ENCODE measurements around the gene DUSP12.

DUSP12 gene

DNA sequence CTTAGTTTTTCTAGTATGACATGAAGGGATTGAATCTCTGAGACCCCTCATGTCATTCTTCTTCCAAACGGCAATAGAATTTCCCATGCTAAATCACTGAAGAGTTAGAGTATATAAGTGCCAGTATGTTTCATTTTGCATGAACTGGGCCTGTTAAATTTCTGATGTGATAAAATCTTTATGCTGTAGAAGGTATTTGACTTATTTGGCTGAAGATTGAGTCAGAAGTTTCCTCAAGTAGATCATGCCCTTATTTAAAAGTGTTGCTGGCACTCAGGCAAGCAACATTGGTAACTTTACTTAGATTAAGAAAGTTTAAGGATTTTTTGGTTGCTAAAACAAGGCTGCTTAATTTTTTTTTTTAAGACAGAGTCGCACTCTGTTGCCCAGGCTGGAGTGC, 29.8 kb downstream of the DUSP12 start:
- Histone ChIP-seq H3K36me3 (ENCODE audit: control insufficient read depth, insufficient read depth, low read length) (no peaks in the 10 kb centered on the region), H3K4me1 (ENCODE audit: control insufficient read depth, insufficient read depth, low read length) (no peaks in the 10 kb centered on the region), H3K4me3 (ENCODE audit: low read length) (no peak overlapping the region), H3K27me3 (ENCODE audit: control insufficient read depth, insufficient read depth, low read length) (no peaks in the 10 kb centered on the region), H3K9ac (ENCODE audit: low read length) (no peak overlapping the region), H3K9me3 (ENCODE audit: control insufficient read depth, low read length) (no peaks in the 10 kb centered on the region)

DNA sequence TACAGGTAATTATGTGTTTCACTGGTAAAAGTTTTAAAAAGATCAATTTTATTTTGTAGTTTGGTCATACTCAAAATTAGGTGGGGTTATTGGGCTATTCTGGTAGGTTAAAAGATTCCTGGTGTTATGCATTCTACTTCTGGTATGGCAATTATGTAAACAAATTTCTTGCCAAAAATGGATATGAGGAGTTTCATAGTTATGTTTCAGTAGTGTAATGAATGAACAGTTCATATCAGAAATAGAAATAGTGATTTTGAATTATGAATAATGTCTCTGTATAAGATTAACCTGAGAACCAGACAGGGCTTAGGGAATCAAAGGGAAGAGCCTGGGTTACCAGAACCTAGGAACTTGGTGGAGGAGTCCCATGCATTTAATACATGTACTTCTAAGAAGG, 32.4 kb downstream of the DUSP12 start:
- no peaks in the 10 kb centered on the region for H3K36me3 ChIP-seq (ENCODE audit: control insufficient read depth, insufficient read depth, low read length)
- no peaks in the 10 kb centered on the region for H3K9me3 ChIP-seq (ENCODE audit: control insufficient read depth, low read length)
- no peaks in the 10 kb centered on the region for H3K4me1 ChIP-seq (ENCODE audit: control insufficient read depth, insufficient read depth, low read length)
- H3K27me3 ChIP-seq (ENCODE audit: control insufficient read depth, insufficient read depth, low read length), result no peaks in the 10 kb centered on the region
- no peak overlapping the region for H3K9ac ChIP-seq (ENCODE audit: low read length)
- no peak overlapping the region for H3K4me3 ChIP-seq (ENCODE audit: low read length)

DNA sequence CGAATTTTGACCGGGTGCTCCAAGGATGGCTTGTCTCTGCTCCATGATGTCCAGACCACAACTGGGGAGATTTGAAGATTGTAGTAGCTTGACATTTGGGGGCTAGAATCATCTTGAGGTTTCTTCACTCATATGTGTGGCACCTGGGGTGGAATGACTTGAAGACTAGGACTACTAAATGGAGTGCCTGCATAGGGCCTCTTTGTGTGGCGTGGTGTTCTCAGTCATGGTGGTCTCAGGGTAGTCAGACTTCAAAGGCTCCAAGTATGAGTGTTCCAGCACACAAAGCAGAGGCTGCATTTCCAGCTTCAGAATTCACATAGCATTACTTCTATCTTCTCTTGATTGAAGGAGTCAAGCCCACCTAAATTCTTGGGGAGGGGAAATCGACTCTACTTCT, 33.3 kb downstream of the DUSP12 start:
- Histone ChIP-seq H3K4me3 (ENCODE audit: low read length) (no peak overlapping the region), H3K9me3 (ENCODE audit: control insufficient read depth, low read length) (no peaks in the 10 kb centered on the region), H3K36me3 (ENCODE audit: control insufficient read depth, insufficient read depth, low read length) (no peaks in the 10 kb centered on the region), H3K9ac (ENCODE audit: low read length) (no peak overlapping the region), H3K4me1 (ENCODE audit: control insufficient read depth, insufficient read depth, low read length) (no peaks in the 10 kb centered on the region), H3K27me3 (ENCODE audit: control insufficient read depth, insufficient read depth, low read length) (no peaks in the 10 kb centered on the region)

DNA sequence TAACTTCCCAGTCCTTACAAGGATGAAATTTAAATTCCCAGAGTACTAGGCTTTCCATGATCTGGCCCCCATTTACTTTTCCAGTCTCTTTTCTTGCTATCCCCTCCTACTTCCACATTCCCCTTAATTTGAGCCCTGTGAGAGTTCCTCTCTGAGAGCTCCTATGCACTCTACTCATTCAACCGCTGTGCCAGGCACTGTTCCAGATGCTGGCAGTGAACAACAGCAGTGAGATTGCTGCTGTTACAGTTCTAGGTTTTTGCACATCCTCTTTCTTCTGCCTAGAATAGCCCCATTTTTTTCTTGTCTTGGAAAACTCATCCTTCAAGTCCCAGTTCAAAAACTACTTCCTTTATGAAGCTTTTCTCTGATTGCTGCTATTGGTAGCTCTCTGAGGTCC, 35.4 kb downstream of the DUSP12 start:
- no peaks in the 10 kb centered on the region for H3K27me3 ChIP-seq (ENCODE audit: control insufficient read depth, insufficient read depth, low read length)
- H3K4me1 ChIP-seq (ENCODE audit: control insufficient read depth, insufficient read depth, low read length), result no peaks in the 10 kb centered on the region
- no peaks in the 10 kb centered on the region for H3K9me3 ChIP-seq (ENCODE audit: control insufficient read depth, low read length)
- no peak overlapping the region for H3K9ac ChIP-seq (ENCODE audit: low read length)
- H3K36me3 ChIP-seq (ENCODE audit: control insufficient read depth, insufficient read depth, low read length), result no peaks in the 10 kb centered on the region
- H3K4me3 ChIP-seq (ENCODE audit: low read length), result no peak overlapping the region

DNA sequence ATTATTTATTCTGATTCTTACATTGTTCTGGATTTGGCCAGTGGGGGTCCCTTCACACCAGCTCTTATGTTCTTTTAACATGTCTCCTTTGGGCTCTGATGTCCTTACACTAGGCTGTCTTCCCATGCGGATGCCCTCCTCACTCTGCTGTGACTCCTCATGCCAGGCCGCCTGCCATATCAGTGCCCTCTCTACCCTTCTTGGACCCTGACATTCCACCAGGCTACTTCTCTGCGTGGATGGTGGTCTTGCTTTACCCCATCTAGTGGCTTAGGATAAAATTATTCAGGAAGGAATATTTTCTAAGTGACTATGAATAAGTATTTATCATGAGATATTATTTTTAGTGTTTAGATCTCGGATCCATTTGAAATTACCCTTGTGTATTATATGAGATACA, 37.8 kb downstream of the DUSP12 start:
- Histone ChIP-seq H3K27me3 (ENCODE audit: control insufficient read depth, insufficient read depth, low read length) (no peaks in the 10 kb centered on the region), H3K36me3 (ENCODE audit: control insufficient read depth, insufficient read depth, low read length) (peaks cover 7% of the 10 kb centered on the region), H3K9ac (ENCODE audit: low read length) (no peak overlapping the region), H3K4me3 (ENCODE audit: low read length) (no peak overlapping the region), H3K4me1 (ENCODE audit: control insufficient read depth, insufficient read depth, low read length) (no peaks in the 10 kb centered on the region), H3K9me3 (ENCODE audit: control insufficient read depth, low read length) (no peaks in the 10 kb centered on the region)

DNA sequence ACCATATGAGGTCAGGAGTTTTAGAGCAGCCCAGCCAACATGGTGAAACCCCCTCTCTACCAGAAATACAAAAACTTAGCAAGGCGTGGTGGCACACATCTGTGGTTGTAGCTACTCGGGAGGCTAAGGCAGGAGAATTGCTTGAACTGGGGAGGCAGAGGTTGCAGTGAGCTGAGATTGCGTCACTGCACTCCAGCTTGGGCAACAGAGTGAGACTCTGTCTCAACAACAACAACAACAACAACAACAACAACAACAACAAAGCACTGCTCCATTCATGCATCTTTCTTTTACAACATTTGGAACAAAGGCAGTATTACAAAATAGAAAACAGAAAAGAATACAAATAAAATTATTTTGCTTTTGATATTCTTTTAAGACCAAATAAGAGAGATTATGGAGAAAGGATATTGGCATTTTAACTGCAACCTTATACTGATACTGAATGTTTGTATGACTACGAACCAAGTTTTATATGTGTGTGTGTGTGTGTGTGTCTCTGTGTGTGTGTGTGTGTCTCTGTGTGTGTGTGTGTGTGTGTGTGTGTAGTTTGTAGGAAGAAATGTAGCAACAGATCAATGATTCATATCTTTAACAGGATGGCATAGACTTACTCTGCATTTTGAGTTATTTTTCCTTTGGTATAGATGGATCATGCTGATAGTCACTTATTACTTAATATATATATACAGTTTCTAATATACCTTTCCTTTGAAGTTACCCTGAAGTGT, 41.2 kb downstream of the DUSP12 start:
- no peak overlapping the region for H3K4me3 ChIP-seq (ENCODE audit: low read length)
- no peaks in the 10 kb centered on the region for H3K4me1 ChIP-seq (ENCODE audit: control insufficient read depth, insufficient read depth, low read length)
- H3K27me3 ChIP-seq (ENCODE audit: control insufficient read depth, insufficient read depth, low read length), result no peaks in the 10 kb centered on the region
- no peaks in the 10 kb centered on the region for H3K9me3 ChIP-seq (ENCODE audit: control insufficient read depth, low read length)
- peaks cover 7% of the 10 kb centered on the region for H3K36me3 ChIP-seq (ENCODE audit: control insufficient read depth, insufficient read depth, low read length)
- H3K9ac ChIP-seq (ENCODE audit: low read length), result no peak overlapping the region

DNA sequence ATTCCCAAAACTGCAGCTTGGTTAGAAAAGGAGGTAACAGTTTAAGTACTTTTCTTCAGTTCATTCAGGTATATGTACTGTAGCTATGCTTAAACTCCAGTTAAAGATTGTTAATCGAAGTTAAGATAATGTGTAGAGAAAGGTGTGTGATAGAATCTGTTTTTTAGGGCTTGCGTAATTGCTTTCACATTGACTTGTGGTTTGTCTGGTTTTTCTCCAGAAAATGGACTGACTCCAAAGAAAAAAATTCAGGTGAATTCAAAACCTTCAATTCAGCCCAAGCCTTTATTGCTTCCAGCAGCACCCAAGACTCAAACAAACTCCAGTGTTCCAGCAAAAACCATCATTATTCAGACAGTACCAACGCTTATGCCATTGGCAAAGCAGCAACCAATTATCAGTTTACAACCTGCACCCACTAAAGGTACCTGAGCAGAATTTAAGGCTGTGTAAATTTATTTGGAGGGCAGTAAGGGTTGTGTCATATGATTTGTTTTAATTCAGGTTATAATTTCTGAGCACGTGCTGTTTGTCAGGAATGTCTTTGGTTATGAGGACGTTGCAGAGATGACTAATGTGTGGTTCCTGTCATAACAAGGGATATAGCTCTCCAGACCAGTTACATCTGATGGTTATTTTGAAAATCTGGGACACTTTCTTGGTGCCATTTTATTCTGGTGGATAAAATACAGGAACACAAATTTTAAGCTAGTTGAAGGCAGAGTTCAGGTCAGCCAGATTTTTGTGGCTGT, 42.5 kb downstream of the DUSP12 start:
- H3K27me3 ChIP-seq (ENCODE audit: control insufficient read depth, insufficient read depth, low read length), result no peaks in the 10 kb centered on the region
- no peaks in the 10 kb centered on the region for H3K9me3 ChIP-seq (ENCODE audit: control insufficient read depth, low read length)
- H3K36me3 ChIP-seq (ENCODE audit: control insufficient read depth, insufficient read depth, low read length), result peaks cover 8% of the 10 kb centered on the region
- H3K4me1 ChIP-seq (ENCODE audit: control insufficient read depth, insufficient read depth, low read length), result no peaks in the 10 kb centered on the region
- H3K9ac ChIP-seq (ENCODE audit: low read length), result no peak overlapping the region
- H3K4me3 ChIP-seq (ENCODE audit: low read length), result no peak overlapping the region

DNA sequence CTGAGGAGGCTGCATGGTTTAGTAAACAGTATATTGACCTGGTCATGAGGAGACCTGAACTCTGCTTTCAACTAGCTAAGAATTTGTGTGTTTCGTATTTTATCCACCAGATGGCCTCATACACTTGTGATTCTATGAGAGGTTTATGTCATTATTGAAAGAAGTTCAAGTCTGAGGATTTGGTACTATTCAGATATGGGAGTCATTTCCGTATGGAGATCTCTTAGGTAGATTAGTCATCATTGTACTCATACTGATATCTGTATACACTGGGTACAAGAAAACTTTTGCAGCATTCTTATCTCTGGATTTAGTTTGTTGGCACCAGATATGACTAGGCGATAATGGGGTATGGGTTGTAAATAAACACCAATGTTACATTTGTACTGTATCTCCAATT, 43.2 kb downstream of the DUSP12 start:
- Histone ChIP-seq H3K9ac (ENCODE audit: low read length) (no peak overlapping the region), H3K27me3 (ENCODE audit: control insufficient read depth, insufficient read depth, low read length) (no peaks in the 10 kb centered on the region), H3K4me3 (ENCODE audit: low read length) (no peak overlapping the region), H3K4me1 (ENCODE audit: control insufficient read depth, insufficient read depth, low read length) (no peaks in the 10 kb centered on the region), H3K9me3 (ENCODE audit: control insufficient read depth, low read length) (no peaks in the 10 kb centered on the region), H3K36me3 (ENCODE audit: control insufficient read depth, insufficient read depth, low read length) (peaks cover 11% of the 10 kb centered on the region)

DNA sequence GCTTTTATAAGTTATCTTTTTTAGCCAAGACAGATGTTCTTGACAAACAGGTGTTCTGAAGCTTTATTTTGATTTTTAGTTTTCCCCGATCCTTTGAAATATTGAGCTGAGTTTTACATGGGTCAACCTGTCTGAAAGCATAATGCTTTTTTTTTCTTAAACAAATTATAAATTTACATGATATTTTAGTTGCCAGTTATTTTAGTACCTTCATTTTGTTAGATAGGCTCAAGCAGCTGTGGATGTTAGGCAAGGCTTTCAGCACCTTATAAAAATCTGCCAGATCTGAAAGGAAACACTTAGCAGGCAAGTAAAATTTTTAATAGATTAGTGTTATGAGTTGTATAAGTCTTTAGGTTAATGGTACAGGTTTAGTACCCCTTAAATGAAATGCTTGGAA, 50.2 kb downstream of the DUSP12 start:
- no peak overlapping the region for H3K4me3 ChIP-seq (ENCODE audit: low read length)
- peaks cover 3% of the 10 kb centered on the region for H3K36me3 ChIP-seq (ENCODE audit: control insufficient read depth, insufficient read depth, low read length)
- no peak overlapping the region for H3K9ac ChIP-seq (ENCODE audit: low read length)
- H3K27me3 ChIP-seq (ENCODE audit: control insufficient read depth, insufficient read depth, low read length), result no peaks in the 10 kb centered on the region
- no peaks in the 10 kb centered on the region for H3K9me3 ChIP-seq (ENCODE audit: control insufficient read depth, low read length)
- no peaks in the 10 kb centered on the region for H3K4me1 ChIP-seq (ENCODE audit: control insufficient read depth, insufficient read depth, low read length)

DNA sequence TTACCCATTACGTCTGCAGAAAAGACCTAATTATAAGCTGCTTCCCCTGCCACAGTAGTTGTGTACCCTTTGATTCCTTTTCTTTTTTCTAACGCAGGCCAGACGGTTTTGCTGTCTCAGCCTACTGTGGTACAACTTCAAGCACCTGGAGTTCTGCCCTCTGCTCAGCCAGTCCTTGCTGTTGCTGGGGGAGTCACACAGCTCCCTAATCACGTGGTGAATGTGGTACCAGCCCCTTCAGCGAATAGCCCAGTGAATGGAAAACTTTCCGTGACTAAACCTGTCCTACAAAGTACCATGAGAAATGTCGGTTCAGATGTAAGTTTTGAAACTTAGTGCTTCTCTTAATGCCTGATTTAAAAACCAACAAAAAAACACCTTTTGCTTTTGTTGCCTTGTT, 52.4 kb downstream of the DUSP12 start:
- Histone ChIP-seq H3K27me3 (ENCODE audit: control insufficient read depth, insufficient read depth, low read length) (no peaks in the 10 kb centered on the region), H3K36me3 (ENCODE audit: control insufficient read depth, insufficient read depth, low read length) (peaks cover 3% of the 10 kb centered on the region), H3K4me1 (ENCODE audit: control insufficient read depth, insufficient read depth, low read length) (no peaks in the 10 kb centered on the region), H3K9ac (ENCODE audit: low read length) (no peak overlapping the region), H3K4me3 (ENCODE audit: low read length) (no peak overlapping the region), H3K9me3 (ENCODE audit: control insufficient read depth, low read length) (no peaks in the 10 kb centered on the region)

DNA sequence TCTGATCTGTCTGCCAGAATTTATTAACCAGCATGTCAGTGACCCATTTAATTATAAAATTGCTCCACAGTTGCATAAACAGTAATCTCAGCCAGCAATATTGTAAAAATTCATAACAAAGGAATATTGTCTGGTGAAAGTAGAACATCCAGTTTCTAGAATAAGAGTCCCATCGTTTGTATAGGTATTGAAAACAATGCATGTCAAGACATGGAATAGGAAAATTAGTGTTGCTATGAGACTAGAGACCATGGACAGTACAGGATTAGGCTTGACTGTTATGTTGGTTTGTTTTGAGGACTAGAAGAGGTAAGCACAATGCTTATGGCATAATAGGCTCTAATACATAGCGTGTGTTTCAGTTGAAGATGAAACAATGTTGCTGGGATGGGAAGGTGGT, 53.6 kb downstream of the DUSP12 start:
- Histone ChIP-seq H3K9ac (ENCODE audit: low read length) (no peak overlapping the region), H3K9me3 (ENCODE audit: control insufficient read depth, low read length) (no peaks in the 10 kb centered on the region), H3K4me1 (ENCODE audit: control insufficient read depth, insufficient read depth, low read length) (no peaks in the 10 kb centered on the region), H3K4me3 (ENCODE audit: low read length) (no peak overlapping the region), H3K36me3 (ENCODE audit: control insufficient read depth, insufficient read depth, low read length) (no peaks in the 10 kb centered on the region), H3K27me3 (ENCODE audit: control insufficient read depth, insufficient read depth, low read length) (no peaks in the 10 kb centered on the region)

DNA sequence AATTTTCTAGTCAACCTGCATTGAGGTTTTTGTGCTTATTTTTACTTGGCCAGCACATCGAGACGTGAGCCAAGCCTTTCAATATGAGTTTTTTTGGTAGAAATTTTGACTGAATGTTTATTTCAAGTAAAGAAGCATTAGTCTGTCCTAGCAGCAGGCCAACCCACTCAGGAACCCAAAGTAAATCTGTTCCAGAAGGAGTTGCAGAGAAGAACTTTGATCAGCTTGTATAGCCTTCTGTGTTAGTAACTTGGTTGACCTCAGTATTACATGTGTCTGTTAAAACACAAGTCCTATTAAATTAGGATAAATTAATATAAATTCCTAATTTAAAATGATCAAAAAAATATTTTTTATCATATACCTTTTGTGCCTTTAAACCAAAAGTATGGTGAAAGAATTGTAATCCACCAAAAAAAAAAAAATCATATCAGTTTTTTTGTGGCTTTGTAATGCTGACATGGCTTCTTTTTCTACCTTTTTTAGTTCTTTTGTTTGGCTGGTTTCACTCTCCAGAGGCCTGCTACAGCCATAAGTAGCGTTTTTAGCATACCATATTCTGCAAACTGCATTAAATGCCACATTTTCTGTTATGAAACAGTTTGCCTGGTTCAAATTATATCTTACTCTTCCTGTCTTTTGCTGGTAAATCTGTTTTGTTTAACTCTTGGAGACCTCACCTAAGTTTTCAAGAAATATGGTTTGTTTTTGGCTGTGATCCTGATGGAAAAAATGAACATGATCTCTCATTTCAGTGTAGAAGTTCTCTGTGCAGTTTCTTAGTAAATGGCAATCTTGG, 56.0 kb downstream of the DUSP12 start:
- no peak overlapping the region for H3K4me3 ChIP-seq (ENCODE audit: low read length)
- no peak overlapping the region for H3K9ac ChIP-seq (ENCODE audit: low read length)
- H3K9me3 ChIP-seq (ENCODE audit: control insufficient read depth, low read length), result no peaks in the 10 kb centered on the region
- H3K4me1 ChIP-seq (ENCODE audit: control insufficient read depth, insufficient read depth, low read length), result no peaks in the 10 kb centered on the region
- H3K36me3 ChIP-seq (ENCODE audit: control insufficient read depth, insufficient read depth, low read length), result no peaks in the 10 kb centered on the region
- H3K27me3 ChIP-seq (ENCODE audit: control insufficient read depth, insufficient read depth, low read length), result no peaks in the 10 kb centered on the region
